IPS-18c (cell line): Measurements from ENCODE around the gene NPM3.

Experiments used
- H3K4me3 ChIP-seq: 2 replicates; pipeline ENCODE4 v1.7.0; 2013; ENCODE audit warnings: low read depth, mild to moderate bottlenecking, low read length, moderate library complexity; ENCODE audit not compliant: insufficient read depth
- H3K9me3 ChIP-seq: one replicate; pipeline ENCODE4 v1.6.1; 2013; ENCODE audit warnings: mild to moderate bottlenecking, low read length, moderate library complexity; ENCODE audit not compliant: control insufficient read depth, insufficient read depth

The NPM3 gene

GRCh38 chr10:101767966-101768790 lies 15.1 kb downstream of the NPM3 start:
- Histone ChIP-seq H3K9me3 (peaks cover 2% of the 10 kb centered on the region), H3K4me3 (no peak overlapping the region)

GRCh38 chr10:101767600-101767945 lies 15.7 kb downstream of the NPM3 start:
- no peak overlapping the region for H3K4me3 ChIP-seq
- H3K9me3 ChIP-seq: no peaks in the 10 kb centered on the region

GRCh38 chr10:101766753-101767599 lies 16.3 kb downstream of the NPM3 start:
- no peak overlapping the region for H3K4me3 ChIP-seq
- H3K9me3 ChIP-seq: no peaks in the 10 kb centered on the region

GRCh38 chr10:101766306-101766705 lies 16.9 kb downstream of the NPM3 start:
- Histone ChIP-seq H3K4me3 (no peak overlapping the region), H3K9me3 (no peaks in the 10 kb centered on the region)

GRCh38 chr10:101763141-101763846 lies 20.0 kb downstream of the NPM3 start:
- H3K4me3 ChIP-seq: no peak overlapping the region
- no peaks in the 10 kb centered on the region for H3K9me3 ChIP-seq

- H3K9me3 ChIP-seq: no peaks in the 10 kb centered on the region
- H3K4me3 ChIP-seq: no peak overlapping the region
Measured at GRCh38 chr10:101762736-101763135, 20.5 kb downstream of the NPM3 start.

GRCh38 chr10:101761226-101761625 lies 22.0 kb downstream of the NPM3 start:
- Histone ChIP-seq H3K9me3 (no peaks in the 10 kb centered on the region), H3K4me3 (no peak overlapping the region)

- no peaks in the 10 kb centered on the region for H3K9me3 ChIP-seq
- H3K4me3 ChIP-seq: no peak overlapping the region
Measured at GRCh38 chr10:101760510-101760909, 22.7 kb downstream of the NPM3 start.

GRCh38 chr10:101759309-101760247 lies 23.7 kb downstream of the NPM3 start:
- Histone ChIP-seq H3K4me3 (no peak overlapping the region), H3K9me3 (peaks cover 2% of the 10 kb centered on the region)

GRCh38 chr10:101758858-101759257 lies 24.4 kb downstream of the NPM3 start:
- H3K9me3 ChIP-seq: peaks cover 2% of the 10 kb centered on the region
- no peak overlapping the region for H3K4me3 ChIP-seq

GRCh38 chr10:101752241-101752640 lies 31.0 kb downstream of the NPM3 start:
- Histone ChIP-seq H3K4me3 (no peak overlapping the region), H3K9me3 (peaks cover 2% of the 10 kb centered on the region)

GRCh38 chr10:101749047-101750016 lies 33.9 kb downstream of the NPM3 start:
- Histone ChIP-seq H3K4me3 (no peak overlapping the region), H3K9me3 (no peaks in the 10 kb centered on the region)

GRCh38 chr10:101748496-101748895 lies 34.8 kb downstream of the NPM3 start:
- Histone ChIP-seq H3K9me3 (no peaks in the 10 kb centered on the region), H3K4me3 (no peak overlapping the region)

- no peak overlapping the region for H3K4me3 ChIP-seq
- no peaks in the 10 kb centered on the region for H3K9me3 ChIP-seq
Measured at GRCh38 chr10:101745074-101745696, 38.1 kb downstream of the NPM3 start.

- Histone ChIP-seq H3K4me3 (no peak overlapping the region), H3K9me3 (no peaks in the 10 kb centered on the region)
Measured at GRCh38 chr10:101744267-101744666, 39.0 kb downstream of the NPM3 start.
